Gastroesophageal sphincter (tissue), 4 donors: ENCODE results near the gene TNP1. TPM values are rescaled to one million over a fixed set of nuclear protein-coding genes. Genes with fewer than 3 reads are reported as not detected.

ENCODE experiments used
- ATAC-seq: fragments of 150-250 bp; one replicate; pipeline ENCODE4 v1.9.1; 2016; ENCODE audit warnings: mild to moderate bottlenecking, moderate library complexity
- H3K27ac ChIP-seq, 4 donors: fragments of 200-600 bp; sonication (generic) in 3 of 4; 1 replicate in 3 of 4; 2 replicates in 1 of 4; pipeline ENCODE4 v1.5.1; 2016 to 2019
- H3K27me3 ChIP-seq: fragments of 200-600 bp; sonication (generic); one replicate; pipeline ENCODE4 v1.5.1; 2019
- H3K36me3 ChIP-seq, 2 donors: fragments of 200-600 bp; sonication (generic); one replicate each; pipeline ENCODE4 v1.5.1; 2019; ENCODE audit warnings: control low read depth in 1 of 2
- H3K4me1 ChIP-seq, 3 donors: fragments of 200-600 bp; sonication (generic); 1 replicate in 2 of 3; 2 replicates in 1 of 3; pipeline ENCODE4 v1.5.1; 2016 to 2019; ENCODE audit warnings: control low read depth in 2 of 3
- H3K4me3 ChIP-seq, 2 donors: fragments of 200-600 bp; sonication (generic); one replicate each; pipeline ENCODE4 v1.5.1; 2019; ENCODE audit warnings: mild to moderate bottlenecking in 1 of 2, moderate library complexity in 1 of 2
- H3K9me3 ChIP-seq, 3 donors: fragments of 200-600 bp; sonication (generic); one replicate each; pipeline ENCODE4 v1.5.1; 2017 to 2019; ENCODE audit warnings: control low read depth in 2 of 3
- CTCF ChIP-seq, 4 experiments: fragments of 200-600 bp in 2 of 4; fragments of 450-650 bp in 2 of 4; sonication (generic) in 1 of 4; IDR thresholded peaks; one replicate each; pipeline ENCODE4 v1.5.1; 2017 to 2019; ENCODE audit warnings: antibody characterized with exemption in 4 of 4, mild to moderate bottlenecking in 2 of 4, moderate library complexity in 2 of 4
- EP300 ChIP-seq: sonication (generic); formaldehyde crosslinking; IDR thresholded peaks from one replicate; pipeline ENCODE4 v1.6.1; 2017; ENCODE audit warnings: antibody characterized with exemption, mild to moderate bottlenecking
- POLR2A ChIP-seq, 2 donors: fragments of 450-650 bp; IDR thresholded peaks; one replicate each; pipeline ENCODE4 v1.6.1; 2017; ENCODE audit warnings: antibody characterized with exemption in 2 of 2, mild to moderate bottlenecking in 2 of 2, moderate library complexity in 1 of 2
- POLR2AphosphoS5 ChIP-seq: sonication (generic); formaldehyde crosslinking; IDR thresholded peaks from one replicate; pipeline ENCODE4 v1.6.1; 2017; ENCODE audit warnings: antibody characterized with exemption
- WGBS, 2 donors: methylation state at CpG; one replicate each; pipeline ENCODE4 v1.1.5; 2018; ENCODE audit warnings: low coverage in 1 of 2; 5-methylcytosine and 5-hydroxymethylcytosine counted together
- total RNA-seq, 4 donors: library from RNA; depleted of rRNA; stranded (reverse); fragments of >200 nt; gene quantifications; one replicate each; pipeline ENCODE4 v1.1.0, GENCODE V29; 2016

The TNP1 gene
- total RNA-seq, 4 donors from 2014 or later: not detected

GRCh38 chr2:216878072-216878471 lies 18.2 kb upstream of the TNP1 start:
- TF ChIP-seq EP300: no peak
- TF ChIP-seq POLR2AphosphoS5: no peak
- no peak for TF ChIP-seq CTCF (IDR thresholded peaks at IDR 0.05)
- no peak for TF ChIP-seq POLR2A (IDR thresholded peaks at IDR 0.05)
- no peaks in the 10 kb centered on the region for H3K36me3 ChIP-seq
- H3K4me1 ChIP-seq: peaks cover 0 to 15% (median 0%) of the 10 kb centered on the region in 3 donors
- ATAC-seq: no peak
- H3K9me3 ChIP-seq: no peaks in the 10 kb centered on the region
- no peak overlapping the region for H3K4me3 ChIP-seq
- 94% methylated on average over 5 of the region's 5 CpGs for WGBS, 2 donors
- no peak overlapping the region for H3K27ac ChIP-seq
- H3K27me3 ChIP-seq: no peaks in the 10 kb centered on the region

- Histone ChIP-seq H3K9me3 (no peaks in the 10 kb centered on the region), H3K4me1 (peaks cover 0 to 15% (median 0%) of the 10 kb centered on the region in 3 donors), H3K36me3 (no peaks in the 10 kb centered on the region), H3K27me3 (no peaks in the 10 kb centered on the region), H3K27ac (no peak overlapping the region), H3K4me3 (no peak overlapping the region)
- ATAC-seq: no peak
- no peak for TF ChIP-seq POLR2AphosphoS5
- TF ChIP-seq POLR2A (IDR thresholded peaks at IDR 0.05): no peak
- no peak for TF ChIP-seq EP300
- no peak for TF ChIP-seq CTCF (IDR thresholded peaks at IDR 0.05)
- WGBS, 2 donors: 92 to 100% methylated on average over 2 to 3 of the region's 3 CpGs
Measured at GRCh38 chr2:216877085-216877484, 17.2 kb upstream of the TNP1 start.

GRCh38 chr2:216875862-216876261 lies 16.0 kb upstream of the TNP1 start:
- Histone ChIP-seq H3K4me1 (peaks cover 0 to 10% (median 0%) of the 10 kb centered on the region in 3 donors), H3K27ac (no peak overlapping the region), H3K4me3 (no peak overlapping the region), H3K36me3 (no peaks in the 10 kb centered on the region), H3K27me3 (no peaks in the 10 kb centered on the region), H3K9me3 (no peaks in the 10 kb centered on the region)
- ATAC-seq: no peak
- 87 to 91% methylated on average over 2 of the region's 2 CpGs for WGBS, 2 donors
- TF ChIP-seq POLR2AphosphoS5 (no peak), CTCF (IDR thresholded peaks at IDR 0.05) (no peak), EP300 (no peak), POLR2A (IDR thresholded peaks at IDR 0.05) (no peak)

- Histone ChIP-seq H3K4me1 (no peaks in the 10 kb centered on the region), H3K4me3 (no peak overlapping the region), H3K27me3 (no peaks in the 10 kb centered on the region), H3K27ac (no peak overlapping the region), H3K9me3 (no peaks in the 10 kb centered on the region), H3K36me3 (no peaks in the 10 kb centered on the region)
- no peak for ATAC-seq
- TF ChIP-seq EP300: no peak
- no peak for TF ChIP-seq POLR2AphosphoS5
- TF ChIP-seq POLR2A (IDR thresholded peaks at IDR 0.05): no peak
- no peak for TF ChIP-seq CTCF (IDR thresholded peaks at IDR 0.05)
- 71 to 100% methylated on average over 1 of the region's 1 CpG for WGBS, 2 donors
Measured at GRCh38 chr2:216873573-216873972, 13.7 kb upstream of the TNP1 start.

- Histone ChIP-seq H3K9me3 (no peaks in the 10 kb centered on the region), H3K27ac (no peak overlapping the region), H3K36me3 (no peaks in the 10 kb centered on the region), H3K4me3 (no peak overlapping the region), H3K27me3 (no peaks in the 10 kb centered on the region), H3K4me1 (no peaks in the 10 kb centered on the region)
- no peak for TF ChIP-seq CTCF (IDR thresholded peaks at IDR 0.05)
- TF ChIP-seq POLR2AphosphoS5: no peak
- no peak for TF ChIP-seq POLR2A (IDR thresholded peaks at IDR 0.05)
- no peak for TF ChIP-seq EP300
- WGBS, 2 donors: 92 to 94% methylated on average over 2 to 3 of the region's 3 CpGs
- no peak for ATAC-seq
Measured at GRCh38 chr2:216872624-216873023, 12.8 kb upstream of the TNP1 start.
